Cortex of kidney (tissue), 1 donor: ENCODE measurements around the gene SF3A2.
"Not testable (repeated sequence)": the region's sequence is repeated elsewhere in the genome, so short reads cannot be mapped to it uniquely, and the experiment has no call there.

Experiments used
- DNase-seq: peaks from one replicate; lab custom pipeline; 2025; lab: John Stamatoyannopoulos, UW

Gene SF3A2

DNA sequence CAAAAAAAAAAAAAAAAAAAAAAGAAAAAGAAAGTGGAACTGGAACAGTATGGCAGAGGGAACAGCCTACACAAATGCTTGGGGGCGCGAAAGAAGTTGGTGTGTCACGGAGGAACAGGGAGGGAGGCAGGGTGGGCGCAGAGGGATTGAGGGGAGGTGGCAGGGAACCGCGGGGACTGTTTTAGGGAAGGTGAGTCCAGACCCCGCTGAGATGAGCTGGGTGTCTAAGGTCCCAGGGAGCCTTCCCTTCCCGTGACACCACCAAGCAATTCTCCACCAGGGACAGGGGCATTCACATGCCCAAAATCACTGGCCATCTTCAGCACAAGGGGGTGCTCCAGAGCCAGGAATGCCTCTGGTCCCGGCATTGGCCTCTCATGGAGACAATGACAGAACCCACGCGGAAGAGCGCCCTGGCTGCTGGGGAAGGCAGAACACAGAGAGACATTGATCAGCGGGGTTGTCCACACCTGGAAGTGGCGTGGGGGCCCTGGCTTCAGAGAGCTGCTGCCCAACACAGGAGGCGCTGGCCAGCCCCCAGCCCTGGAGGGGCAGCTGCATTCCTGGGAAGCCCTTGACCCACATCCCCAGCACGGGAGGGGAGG lies 38.4 kb downstream of the SF3A2 start:
- no peak for DNase-seq

DNA sequence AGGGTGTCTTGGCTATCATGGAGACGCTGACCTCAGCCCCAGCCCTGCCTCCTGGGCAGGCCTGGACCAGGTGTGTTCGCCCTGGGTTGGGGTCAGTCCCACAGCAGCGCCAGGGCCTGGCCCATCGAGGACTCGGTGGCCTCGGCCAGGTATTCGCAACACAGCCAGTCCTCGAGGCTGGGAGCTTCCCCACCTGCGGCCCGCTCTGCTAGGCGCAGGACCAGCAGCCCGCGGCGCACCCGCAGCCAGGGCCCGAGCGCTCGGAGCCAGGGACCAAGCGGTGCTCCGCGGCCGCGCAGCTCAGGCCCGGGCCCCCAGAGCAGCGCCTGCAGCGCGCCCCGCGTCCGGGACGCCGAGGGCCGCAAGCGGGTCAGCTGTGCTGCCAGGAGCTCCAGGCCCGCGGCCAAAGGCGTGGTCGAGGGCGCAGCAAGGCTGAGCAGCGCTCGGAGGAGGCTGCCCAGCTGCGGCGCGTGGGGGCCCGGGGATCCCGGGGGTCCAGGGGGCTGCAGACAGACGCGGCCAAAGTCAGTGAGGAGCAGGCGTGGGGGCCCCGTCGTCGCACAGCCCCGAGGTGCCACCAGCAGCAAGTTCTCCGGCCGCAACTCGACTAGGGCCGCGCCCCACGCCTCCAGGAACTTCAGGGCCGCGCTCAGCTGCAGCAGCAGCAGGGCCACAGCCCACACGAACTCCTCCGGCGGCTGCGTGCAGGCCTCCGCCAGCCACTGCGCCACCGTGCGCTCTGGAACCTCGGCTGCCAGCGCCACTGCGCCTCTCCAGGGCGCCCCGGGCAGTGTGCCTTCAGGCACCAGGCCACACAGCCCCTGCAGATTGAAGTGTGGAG lies 39.2 kb downstream of the SF3A2 start:
- DNase-seq = no peak

DNA sequence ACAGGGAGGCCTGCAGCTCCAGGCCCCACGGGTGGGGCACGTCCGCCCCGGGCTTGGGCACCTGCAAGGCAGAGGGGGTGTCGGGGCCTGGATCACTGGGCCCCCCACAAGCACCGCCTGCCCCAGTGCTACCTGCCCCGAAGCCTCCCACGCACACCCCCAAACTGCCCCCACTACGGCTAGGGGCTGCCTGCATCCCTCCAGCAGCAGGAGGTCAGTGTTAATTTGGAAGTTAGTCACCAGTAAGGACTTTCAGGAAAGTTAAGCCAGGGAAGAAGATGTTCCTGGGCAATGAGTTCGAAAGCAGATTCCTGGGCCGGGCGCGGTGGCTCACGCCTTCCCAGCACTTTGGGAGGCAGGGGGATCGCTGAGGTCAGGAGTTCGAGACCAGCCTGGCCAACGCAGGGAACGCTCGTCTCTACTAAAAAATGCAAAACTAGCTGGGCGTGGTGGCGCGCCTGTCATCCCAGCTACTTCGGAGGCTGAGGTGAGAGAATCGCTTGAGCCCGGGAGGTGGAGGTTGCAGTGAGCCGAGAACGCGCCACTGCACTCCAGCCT lies 39.9 kb downstream of the SF3A2 start:
- no peak for DNase-seq

DNA sequence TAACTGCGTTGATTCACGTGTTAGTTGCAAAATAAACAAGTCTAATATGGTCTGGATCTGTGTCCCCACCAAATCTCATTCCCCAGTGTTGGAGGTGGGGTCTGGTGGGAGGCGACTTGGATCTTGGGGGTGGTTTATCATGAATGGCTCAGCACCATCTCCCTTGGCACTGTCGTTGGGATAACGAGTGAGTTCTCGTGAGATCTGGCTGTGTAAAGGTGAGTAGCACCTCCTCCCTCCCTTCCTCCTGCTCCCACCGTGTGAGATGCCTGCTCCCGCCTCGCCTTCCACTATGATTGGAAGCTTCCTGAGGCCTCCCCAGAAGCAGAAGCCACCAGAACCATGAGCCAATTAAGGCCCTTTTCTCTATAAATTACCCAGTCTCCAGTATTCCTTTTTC lies 40.5 kb downstream of the SF3A2 start:
- DNase-seq = no peak

DNA sequence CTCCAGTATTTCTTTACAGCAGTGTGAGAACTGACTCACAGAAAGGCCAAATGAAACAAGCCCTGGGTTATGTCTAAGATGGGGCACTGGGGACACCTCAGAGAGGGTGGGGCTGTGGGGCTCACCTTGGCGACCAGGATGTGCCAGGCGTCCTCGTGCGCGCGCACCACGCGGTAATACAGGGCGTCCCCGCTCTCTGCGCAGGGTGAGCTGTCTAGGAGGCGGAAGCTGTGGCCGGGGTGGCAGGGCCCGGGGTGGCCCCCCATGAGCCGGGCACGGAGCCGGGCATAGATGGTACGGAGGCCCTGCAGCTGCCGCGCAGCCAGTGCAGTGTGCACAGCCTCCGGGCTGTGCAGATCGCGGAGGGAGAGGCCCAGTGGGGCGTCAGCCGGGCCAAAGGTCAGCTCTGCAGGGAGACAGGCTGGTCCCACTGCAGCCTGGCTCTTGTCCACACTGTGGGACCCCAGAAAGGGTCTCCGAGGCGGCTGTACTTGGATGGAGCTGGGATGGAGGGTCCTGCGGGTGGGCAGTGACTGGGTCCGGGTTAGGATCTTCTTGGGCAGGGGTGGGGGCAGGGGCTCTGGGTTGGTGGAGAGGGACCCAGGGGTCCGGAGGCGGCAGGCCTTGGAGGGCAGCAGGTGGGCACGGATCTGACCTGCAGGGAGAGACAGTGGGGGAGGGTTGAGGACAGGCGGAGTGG lies 42.0 kb downstream of the SF3A2 start:
- DNase-seq = no peak

DNA sequence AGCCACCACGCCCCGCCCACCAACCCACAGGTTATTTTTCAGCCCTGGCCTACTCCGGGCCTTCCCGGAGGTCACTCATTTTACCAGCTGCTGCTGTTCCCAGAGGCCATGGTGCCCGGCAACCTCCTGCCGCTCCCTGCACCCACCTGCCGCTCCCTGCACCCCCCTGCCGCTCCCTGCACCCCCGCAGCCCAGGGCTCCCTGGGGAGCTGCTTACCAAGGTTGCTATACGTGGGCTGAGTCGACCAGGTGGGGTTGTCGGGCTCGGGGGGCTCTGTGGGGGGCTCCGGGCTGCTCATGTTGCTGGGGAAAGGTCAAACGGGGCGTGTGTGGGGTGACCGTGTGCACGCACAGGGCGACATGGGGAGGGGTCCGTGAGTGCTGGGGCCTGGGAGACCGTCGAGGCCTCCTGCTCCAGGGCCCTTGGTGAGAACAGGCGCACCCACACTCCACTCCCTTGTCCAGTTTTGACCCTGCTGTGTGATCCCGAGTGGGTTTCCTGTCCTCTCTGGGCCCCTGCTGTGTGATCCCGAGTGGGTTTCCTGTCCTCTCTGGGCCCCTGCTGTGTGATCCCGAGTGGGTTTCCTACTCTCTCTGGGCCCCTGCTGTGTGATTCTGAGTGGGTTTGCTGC lies 44.1 kb downstream of the SF3A2 start:
- DNase-seq = no peak

DNA sequence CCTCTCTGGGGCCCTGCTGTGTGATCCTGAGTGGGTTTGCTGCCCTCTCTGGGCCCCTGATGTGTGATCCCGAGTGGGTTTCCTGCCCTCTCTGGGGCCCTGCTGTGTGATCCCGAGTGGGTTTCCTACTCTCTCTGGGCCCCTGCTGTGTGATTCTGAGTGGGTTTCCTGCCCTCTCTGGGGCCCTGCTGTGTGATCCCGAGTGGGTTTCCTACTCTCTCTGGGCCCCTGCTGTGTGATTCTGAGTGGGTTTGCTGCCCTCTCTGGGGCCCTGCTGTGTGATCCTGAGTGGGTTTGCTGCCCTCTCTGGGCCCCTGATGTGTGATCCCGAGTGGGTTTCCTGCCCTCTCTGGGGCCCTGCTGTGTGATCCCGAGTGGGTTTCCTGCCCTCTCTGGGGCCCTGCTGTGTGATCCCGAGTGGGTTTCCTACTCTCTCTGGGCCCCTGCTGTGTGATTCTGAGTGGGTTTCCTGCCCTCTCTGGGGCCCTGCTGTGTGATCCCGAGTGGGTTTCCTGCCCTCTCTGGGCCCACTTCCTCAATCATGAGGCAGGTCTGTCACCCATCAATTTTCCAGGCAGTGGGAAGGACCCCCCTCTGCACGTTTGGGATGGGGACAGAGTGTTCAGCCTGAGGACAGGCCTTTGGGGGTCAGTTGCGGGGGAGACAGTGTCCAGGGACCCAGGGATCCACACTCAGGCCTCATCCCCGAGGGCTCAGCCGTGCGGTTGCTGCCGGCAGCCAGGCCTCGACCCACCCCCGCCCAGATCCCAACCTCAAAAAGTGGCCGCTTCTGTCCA lies 44.8 kb downstream of the SF3A2 start:
- DNase-seq = not testable (repeated sequence)

DNA sequence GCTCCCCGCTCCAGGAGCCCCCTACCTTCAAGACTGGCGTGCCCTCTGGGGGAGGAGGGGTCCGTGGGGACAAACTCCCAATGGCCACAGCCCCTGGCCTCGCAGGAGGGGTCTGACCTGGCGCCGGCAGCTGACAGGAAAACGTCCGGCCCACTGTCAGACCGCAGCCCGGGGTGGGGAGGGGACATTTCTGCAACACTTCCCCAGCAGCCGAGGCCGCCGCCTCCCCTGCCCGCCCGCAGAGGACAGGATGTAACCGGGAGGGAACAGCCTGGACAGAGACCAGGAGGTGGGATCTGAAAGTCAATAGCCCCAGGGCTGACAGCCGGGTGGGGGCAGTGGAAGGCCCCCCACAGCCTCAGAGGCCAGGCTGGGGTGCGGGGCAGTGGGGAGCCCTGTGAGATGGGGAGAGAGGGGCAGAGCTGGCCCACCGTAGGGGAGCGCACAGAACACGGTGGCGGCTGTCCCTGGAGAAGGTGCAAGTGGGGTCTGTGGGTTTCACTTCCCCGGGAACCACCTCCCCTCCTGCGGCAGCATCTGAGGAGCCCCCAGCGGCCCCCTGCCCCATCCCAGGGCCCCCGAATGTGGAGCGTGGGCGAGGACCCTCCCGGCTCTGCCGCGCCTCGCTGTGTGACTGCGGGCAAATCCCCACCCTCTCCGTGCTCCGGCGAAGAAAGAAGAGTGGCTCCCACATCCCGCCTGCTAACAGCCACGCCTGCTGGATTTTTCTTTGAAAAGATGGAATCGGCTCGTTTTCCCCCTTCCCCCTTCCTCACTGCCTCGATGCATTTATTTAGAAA lies 45.6 kb downstream of the SF3A2 start, which contains the start of gene PEAK3:
PEAK3 (minus strand) TSS at position 114 of the 800 bp plus-strand sequence. CDS start 1,244 bp downstream, outside the sequence.
- no peak for DNase-seq

DNA sequence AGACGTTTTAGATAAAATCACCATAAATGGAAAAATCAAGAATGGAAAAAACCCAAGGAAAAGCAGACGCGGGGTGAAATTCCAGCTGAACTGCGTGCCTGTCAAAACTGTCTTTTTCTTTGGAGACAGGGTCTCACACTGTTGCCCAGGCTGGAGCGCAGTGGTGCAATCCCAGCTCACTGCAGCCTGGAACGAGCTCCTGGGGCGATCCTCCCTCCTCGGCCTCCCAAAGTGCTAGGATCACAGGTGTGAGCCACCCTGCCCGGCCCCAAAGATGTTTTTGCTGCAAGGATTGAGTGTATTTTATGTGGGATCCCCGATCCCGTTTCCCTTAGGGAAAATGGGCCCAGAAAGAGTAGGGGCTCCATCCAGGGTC lies 46.2 kb downstream of the SF3A2 start:
- no peak for DNase-seq

DNA sequence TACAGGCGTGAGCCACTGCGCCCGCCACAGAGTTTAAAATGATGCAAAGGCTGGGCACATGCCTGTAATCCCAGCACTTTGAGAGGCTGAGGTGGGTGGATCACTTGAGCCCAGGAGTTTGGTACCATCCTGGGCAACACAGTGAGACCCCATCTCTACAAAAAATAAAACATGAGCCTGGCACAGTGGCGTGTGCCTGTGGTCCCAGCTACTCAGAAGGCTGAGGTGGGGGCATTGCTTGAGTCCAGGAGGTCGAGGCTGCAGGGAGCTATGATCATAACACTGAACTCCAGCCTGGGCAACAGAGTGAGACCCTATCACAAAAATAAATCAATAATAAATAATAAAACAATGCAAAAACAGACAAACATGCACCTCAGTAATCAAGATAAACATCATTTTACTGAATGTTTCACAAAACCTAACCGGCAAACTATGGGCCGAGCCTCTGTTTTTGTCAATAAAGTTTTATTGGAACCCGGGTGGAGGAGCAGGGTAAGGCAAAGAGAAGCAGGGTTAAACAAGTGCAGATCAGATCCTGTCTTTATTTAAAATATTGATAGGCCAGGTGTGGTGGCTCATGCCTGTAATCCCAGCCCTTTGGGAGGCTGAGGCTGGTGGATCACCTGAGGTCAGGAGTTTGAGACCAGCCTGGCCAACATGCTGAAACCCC lies 47.3 kb downstream of the SF3A2 start:
- DNase-seq = no peak

DNA sequence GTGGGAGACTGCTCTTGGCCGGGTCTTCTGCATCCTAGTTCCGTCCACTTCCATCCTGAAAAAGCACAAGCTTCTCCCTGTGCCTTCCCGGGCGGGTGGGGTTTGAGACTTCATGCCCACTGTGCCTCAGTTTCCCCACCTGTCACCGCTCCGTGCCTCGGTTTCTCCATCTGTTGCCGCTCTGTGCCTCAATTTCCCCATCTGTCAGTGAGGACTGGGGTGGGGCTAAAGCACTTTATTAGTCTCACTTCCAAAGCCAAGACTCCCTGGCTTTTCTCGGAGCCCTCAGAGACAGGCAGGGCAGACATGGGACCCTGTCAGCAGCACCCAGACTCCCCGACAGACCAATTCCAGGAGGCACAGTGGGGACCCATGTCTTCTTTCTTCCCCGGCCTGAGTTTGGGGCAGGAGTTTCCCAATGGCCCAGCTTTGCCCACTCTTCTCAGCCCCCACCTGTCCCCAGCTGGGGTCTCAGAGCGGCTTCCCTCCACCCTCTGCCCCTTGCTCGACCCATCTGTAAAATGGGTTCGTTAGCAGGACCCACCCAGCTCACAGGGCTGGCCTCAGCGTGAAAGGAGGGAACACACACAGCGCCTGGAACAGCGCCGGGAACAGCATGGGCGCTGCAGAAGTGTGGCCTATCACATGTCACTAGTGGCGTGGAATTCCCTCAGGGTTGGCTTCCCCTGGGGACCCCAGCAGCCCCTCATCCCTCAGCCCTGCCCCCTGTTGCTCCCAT lies 49.9 kb downstream of the SF3A2 start:
- DNase-seq = no peak

DNA sequence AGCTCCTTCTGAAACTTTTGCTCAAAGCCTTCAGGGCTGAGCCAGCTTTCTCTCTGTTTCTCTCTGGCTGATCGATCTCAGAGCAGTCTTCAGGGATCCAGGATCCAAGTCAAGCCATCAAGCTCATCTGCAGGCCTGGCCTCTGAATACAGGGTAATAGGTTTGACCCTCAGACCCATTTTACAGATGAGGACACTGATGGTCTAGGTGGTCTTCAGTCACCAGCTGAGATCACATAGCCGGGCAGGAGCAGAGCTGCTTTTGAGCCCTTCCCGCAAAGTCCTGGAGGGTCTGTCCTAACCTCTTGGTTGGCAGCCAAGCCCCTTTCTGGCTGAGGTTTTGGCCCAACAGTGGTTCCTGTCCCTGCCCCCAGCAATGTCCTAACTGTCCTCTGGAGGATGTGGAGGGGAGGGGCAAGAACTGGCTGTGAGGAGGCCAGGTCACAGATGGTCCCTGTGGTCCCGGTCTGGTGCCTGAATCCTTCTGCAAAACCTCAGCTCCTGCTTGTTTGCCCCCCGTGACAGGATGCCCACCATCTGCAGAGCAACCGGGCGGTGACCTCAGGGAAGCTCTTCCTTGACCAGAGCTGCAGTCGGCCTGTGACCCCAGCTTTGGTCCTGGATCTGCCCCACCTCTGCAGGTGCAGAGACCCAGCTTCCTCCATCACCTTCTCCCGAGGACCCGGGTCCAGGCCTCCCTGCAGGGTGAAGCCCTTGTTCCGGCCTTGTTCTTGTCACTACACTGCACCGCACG lies 51.1 kb downstream of the SF3A2 start:
- DNase-seq = no peak

DNA sequence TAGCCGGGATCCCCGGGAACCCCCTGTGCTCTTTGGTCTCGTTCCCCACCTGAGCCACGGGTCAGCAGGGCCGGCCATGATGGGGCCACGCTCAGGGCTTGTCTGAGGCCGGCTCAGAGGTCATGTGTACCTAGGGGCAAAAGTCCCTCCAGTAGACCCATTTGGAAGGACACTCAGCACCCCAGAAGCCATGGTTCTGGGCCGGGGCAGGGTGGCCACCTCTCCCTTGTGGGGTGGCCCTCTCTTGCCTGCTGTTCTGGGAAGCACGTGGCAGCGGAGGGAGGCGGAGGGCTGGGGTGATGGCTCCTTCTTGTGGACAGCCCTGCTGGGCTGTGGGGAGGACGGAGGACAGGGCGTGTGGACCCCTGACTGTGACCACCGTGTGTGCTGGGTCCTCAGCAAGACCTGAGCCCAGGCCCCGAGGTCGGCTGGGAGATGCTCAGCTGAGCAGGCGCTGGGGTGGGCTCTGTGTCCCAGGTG lies 51.8 kb downstream of the SF3A2 start:
- no peak for DNase-seq

DNA sequence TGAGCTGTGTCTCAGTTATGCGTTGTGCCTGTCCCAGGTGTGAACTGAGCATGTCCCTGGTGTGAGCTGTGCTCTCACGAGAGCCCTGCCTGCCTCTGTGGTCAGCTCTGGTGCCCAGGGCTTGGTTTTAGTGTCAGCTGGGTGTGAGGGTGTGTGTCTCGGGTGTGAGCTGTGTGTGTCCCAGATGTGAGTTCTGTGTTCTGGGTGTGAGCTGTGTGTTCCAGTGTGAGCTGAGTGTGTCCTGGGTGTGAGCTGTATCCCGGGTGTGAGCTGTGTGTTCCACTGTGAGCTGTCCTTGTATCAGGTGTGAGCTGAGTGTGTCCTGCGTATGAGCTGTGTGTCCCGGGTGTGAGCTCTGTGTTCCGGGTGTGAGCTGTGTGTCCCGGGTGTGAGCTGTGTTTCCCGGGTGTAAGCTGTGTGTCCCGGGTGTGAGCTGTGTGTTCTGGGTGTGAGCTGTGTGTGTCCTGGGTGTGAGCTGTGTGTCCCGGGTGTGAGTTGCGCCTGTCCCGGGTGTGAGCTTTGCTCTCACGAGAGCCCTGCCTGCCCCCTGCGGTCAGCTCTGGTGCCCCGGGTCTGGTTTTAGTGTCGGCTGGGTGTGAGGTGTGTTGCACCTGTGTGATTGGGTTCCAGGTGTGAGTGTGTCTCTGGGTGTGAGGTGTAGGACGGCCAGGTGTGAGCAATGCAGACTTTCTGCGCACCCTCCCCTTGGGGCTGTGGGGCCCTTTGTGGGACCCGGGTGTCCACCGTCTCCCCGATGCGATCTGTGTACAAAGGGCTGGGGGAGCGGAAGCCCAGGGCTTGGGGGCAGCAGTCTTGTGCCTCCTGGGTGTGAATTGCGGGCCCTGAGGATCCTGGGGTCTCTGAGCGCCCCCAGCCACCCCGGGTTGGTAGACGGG lies 52.4 kb downstream of the SF3A2 start:
- DNase-seq = no peak

DNA sequence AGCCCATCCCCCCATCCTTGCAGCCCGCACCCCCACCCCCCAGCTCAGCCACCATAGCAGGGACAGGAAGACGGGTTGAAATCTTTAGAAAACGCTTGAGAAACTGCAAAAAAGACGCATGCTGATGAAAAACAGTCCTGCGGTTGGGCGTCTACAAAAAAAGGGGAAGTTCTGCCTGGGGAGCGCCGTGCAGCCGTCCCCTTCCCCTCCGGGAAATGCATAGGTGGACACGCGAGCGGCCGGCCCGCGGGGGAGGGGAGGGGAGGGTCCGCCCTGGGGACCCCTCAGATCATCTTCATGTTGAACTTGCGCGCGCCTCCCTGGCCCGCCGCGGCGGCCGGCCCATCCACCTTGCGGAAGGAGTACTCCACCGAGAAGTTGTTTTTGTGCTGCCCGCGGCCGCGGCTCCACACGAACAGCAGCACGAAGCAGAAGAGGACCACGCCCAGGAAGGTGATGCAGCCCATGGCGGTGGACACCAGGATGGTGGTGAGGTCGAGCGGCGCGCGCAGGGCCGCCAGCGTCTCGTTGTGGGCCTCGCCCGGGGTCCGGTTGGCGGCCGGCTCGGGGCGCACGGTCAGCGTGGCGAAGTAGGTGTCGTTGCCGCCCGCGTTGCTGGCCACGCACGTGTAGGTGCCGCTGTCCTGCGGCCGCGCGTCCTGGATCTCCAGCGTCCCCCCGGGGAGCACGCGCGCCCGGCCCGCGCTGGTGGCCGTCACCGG lies 53.3 kb downstream of the SF3A2 start:
- no peak for DNase-seq

DNA sequence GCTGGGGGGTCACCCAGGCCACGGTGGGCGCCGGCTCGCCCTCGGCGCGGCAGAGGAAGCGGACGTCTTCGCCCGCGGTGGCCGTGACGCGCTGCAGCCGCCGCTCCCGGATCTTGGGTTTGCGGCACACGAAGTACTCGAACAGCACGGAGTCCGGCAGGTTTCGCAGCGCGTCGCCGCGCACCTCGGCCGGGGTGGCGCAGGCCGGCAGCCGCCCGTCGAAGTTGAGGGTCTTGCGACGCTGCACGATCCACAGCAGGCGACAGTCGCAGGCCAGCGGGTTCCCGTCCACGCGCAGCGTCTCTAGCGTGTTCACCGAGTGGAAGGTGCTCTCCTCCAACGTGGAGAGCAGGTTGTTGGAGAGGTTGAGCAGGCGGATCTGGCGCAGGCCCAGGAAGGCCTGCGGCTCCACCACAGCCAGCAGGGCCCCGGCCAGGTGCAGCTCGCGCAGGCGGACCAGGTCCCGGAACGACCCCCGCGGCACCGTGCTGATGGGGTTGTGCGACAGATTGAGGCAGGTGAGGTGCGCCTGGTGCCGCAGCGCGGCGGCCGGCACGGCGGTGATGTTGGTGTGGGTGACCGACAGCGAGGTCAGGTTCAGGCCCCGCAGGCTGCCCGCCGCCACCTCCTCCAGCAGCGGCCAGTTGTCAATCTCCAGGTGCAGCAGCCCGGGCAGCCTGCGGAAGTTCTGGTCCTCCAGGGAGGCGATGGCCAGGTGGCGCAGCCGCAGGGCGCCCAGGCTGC lies 54.0 kb downstream of the SF3A2 start:
- DNase-seq = no peak
